K562 (cell line): ENCODE measurements around the gene U2AF1L4. TPM values are rescaled to one million over a fixed set of nuclear protein-coding genes. Genes with fewer than 3 reads are reported as not detected.

Experiments
- ATAC-seq: fragments of 200-7000 bp; cut with Tn5 transposase; 3 replicates; pipeline ENCODE4 v1.9.1; 2020; ENCODE audit warnings: moderate library complexity
- BruUV-seq: library from RNA; stranded (reverse); fragments of 400-500 nt; replicated peaks from 2 replicates; lab custom pipeline; 2021; lab: Mats Ljungman, UMichigan
- CTCF ChIA-PET: fragments of 300-600 bp; formaldehyde crosslinking; extraction: SDS; loops from one replicate; lab custom pipeline; 2021; ENCODE audit warnings: low intra/inter-chr PET ratio; lab: Yijun Ruan, JAX
- POLR2A ChIA-PET: fragments of 300-600, 350-650 bp; sonication (Branson Sonifier 250); formaldehyde crosslinking; extraction: SDS; loops from one replicate; lab custom pipeline; 2021; ENCODE audit warnings: antibody characterized with exemption, inconsistent platforms; lab: Yijun Ruan, JAX
- DNase-seq, 4 experiments: peaks; one replicate each; pipeline versions ENCODE4 v3.0.0 to v3.0.0-alpha.2; 2011 to 2018; ENCODE audit warnings: low spot score in 3 of 4, mixed read lengths in 3 of 4; ENCODE audit errors: extremely low read depth in 1 of 4
- FAIRE-seq: peaks from 2 replicates; lab custom pipeline; 2011; peaks lifted over from hg19 to GRCh38; lab: Jason Lieb, UNC
- H2AFZ ChIP-seq: 2 replicates; pipeline ENCODE4 v1.6.0; 2011; ENCODE audit warnings: low read depth, low read length, control low read depth, inconsistent platforms
- H3K27ac ChIP-seq: fragments of 200-600 bp; 3 replicates; pipeline ENCODE4 v1.8.0; 2011; ENCODE audit warnings: low read depth, mild to moderate bottlenecking, control low read depth, inconsistent platforms, low read length, moderate library complexity, mixed read lengths; ENCODE audit errors: extremely low read depth
- H3K27me3 ChIP-seq, 2 experiments: fragments of 300-600 bp in 1 of 2; 2 replicates in 1 of 2; 3 replicates in 1 of 2; pipeline versions ENCODE4 v1.6.0 to v1.8.0; 2011; ENCODE audit warnings: inconsistent platforms in 2 of 2, low read length in 2 of 2, mild to moderate bottlenecking in 1 of 2, mixed read lengths in 1 of 2, moderate library complexity in 1 of 2; ENCODE audit not compliant: control insufficient read depth in 2 of 2, insufficient read depth in 2 of 2
- H3K36me3 ChIP-seq: fragments of 300-600 bp; 3 replicates; pipeline ENCODE4 v1.8.0; 2011; ENCODE audit warnings: mild to moderate bottlenecking, low read length, inconsistent platforms; ENCODE audit not compliant: control insufficient read depth, insufficient read depth
- H3K4me1 ChIP-seq, 2 experiments: fragments of 200-600 bp in 1 of 2; replicated peaks in 1 of 2; 2 replicates in 1 of 2; 3 replicates in 1 of 2; pipeline versions ENCODE4 v1.5.1 to v1.8.0; 2011; ENCODE audit warnings: inconsistent platforms in 2 of 2, low read length in 2 of 2, mild to moderate bottlenecking in 1 of 2, mixed read lengths in 1 of 2, moderate library complexity in 1 of 2; ENCODE audit not compliant: control insufficient read depth in 2 of 2, insufficient read depth in 2 of 2
- H3K4me2 ChIP-seq: 2 replicates; pipeline ENCODE4 v1.6.1; 2011; ENCODE audit warnings: low read length, control low read depth, inconsistent platforms, mixed read lengths; ENCODE audit not compliant: insufficient read depth
- H3K4me3 ChIP-seq: fragments of 200-600 bp; sonication (generic), shearing (Covaris generic); 2 replicates; pipeline ENCODE4 v1.5.1; 2016; ENCODE audit warnings: control low read depth, inconsistent platforms
- H3K79me2 ChIP-seq: fragments of 200-600 bp; 3 replicates; pipeline ENCODE4 v1.8.0; 2011; ENCODE audit warnings: low read length, inconsistent platforms; ENCODE audit not compliant: control insufficient read depth, insufficient read depth
- H3K9ac ChIP-seq, 2 experiments: 2 replicates each; pipeline versions ENCODE4 v1.6.0 to v1.6.1; 2011; ENCODE audit warnings: low read depth in 2 of 2, low read length in 2 of 2, control low read depth in 1 of 2, inconsistent platforms in 1 of 2, mild to moderate bottlenecking in 1 of 2, mixed read lengths in 1 of 2; ENCODE audit not compliant: insufficient read depth in 1 of 2
- H3K9me1 ChIP-seq: one replicate; pipeline ENCODE4 v1.6.0; 2011; ENCODE audit warnings: inconsistent platforms, mild to moderate bottlenecking, low read length, moderate library complexity; ENCODE audit not compliant: control insufficient read depth, insufficient read depth
- H3K9me3 ChIP-seq: replicated peaks from 2 replicates; pipeline ENCODE4 v1.5.1; 2011; ENCODE audit warnings: low read depth, low read length, inconsistent platforms; ENCODE audit not compliant: control insufficient read depth, insufficient read depth
- H4K20me1 ChIP-seq: replicated peaks from 2 replicates; pipeline ENCODE4 v1.6.1; 2011; ENCODE audit warnings: low read length, inconsistent platforms, mixed read lengths; ENCODE audit not compliant: control insufficient read depth, insufficient read depth
- ETS2 ChIP-seq: IDR thresholded peaks from 2 replicates; pipeline ENCODE4 v1.6.1; 2016; ENCODE audit warnings: borderline replicate concordance, missing genetic modification characterization, mild to moderate bottlenecking, moderate library complexity, missing compliant biosample characterization; ENCODE audit not compliant: poor library complexity, severe bottlenecking
- JUND ChIP-seq, 2 experiments: IDR thresholded peaks; 2 replicates in 1 of 2; 3 replicates in 1 of 2; pipeline ENCODE4 v1.6.1; 2011; ENCODE audit warnings: borderline replicate concordance in 2 of 2, low read depth in 2 of 2, low read length in 2 of 2, improper control_type of control experiment in 1 of 2, missing biosample characterization in 1 of 2, missing genetic modification characterization in 1 of 2, missing genetic modification reagents in 1 of 2
- KLF10 ChIP-seq: fragments of 250-450 bp; sonication (Bioruptor Pico); IDR thresholded peaks from 2 replicates; pipeline ENCODE4 v1.6.1; 2021; ENCODE audit warnings: matching md5 sums
- KLF13 ChIP-seq: fragments of 450-650 bp; IDR thresholded peaks from 2 replicates; pipeline ENCODE4 v1.6.1; 2016; ENCODE audit warnings: missing genetic modification characterization, low read depth, mild to moderate bottlenecking, missing compliant biosample characterization, moderate library complexity, borderline replicate concordance
- PPARD ChIP-seq: fragments of 250-450 bp; sonication (Bioruptor Pico); IDR thresholded peaks from 2 replicates; pipeline ENCODE4 v1.8.0; 2022; ENCODE audit warnings: inconsistent platforms, mild to moderate bottlenecking, moderate library complexity
- SPI1 ChIP-seq: IDR thresholded peaks from 2 replicates; pipeline ENCODE4 v1.6.1; 2011; ENCODE audit warnings: low read depth, low read length, control low read depth, borderline replicate concordance
- TRIM28 ChIP-seq: fragments of 450-650 bp; IDR thresholded peaks from 2 replicates; pipeline ENCODE4 v1.6.1; 2017
- WGBS: fragments of 100-300 bp; shearing (Covaris generic); methylation state at CpG from one replicate; pipeline ENCODE4 v1.1.6; 2016; ENCODE audit warnings: low coverage, mixed read lengths; ENCODE audit not compliant: insufficient coverage; ENCODE audit errors: missing lambda C conversion rate; 5-methylcytosine and 5-hydroxymethylcytosine counted together
- in situ Hi-C: fragments of 300-500 bp; cut with MboI; formaldehyde crosslinking; loops from 4 replicates; pipeline ENCODE4 v1.15.0; 2018; ENCODE audit warnings: inconsistent platforms, mixed read lengths
- intact Hi-C: fragments of 100-400 bp; cut with micrococcal nuclease; formaldehyde crosslinking; loops from 2 replicates; pipeline ENCODE4 v1.14.2; 2022
- polyA plus RNA-seq, 8 experiments: library from polyadenylated mRNA; depleted of rRNA in 4 of 8; stranded (reverse) in 5 of 8; unstranded in 3 of 8; fragments of >200 nt; fragmentation: Nextera tagmentation in 2 of 8; fragmentation: Illumina TruSeq in 1 of 8; extraction: Ambion mirVana in 2 of 8; extraction: Trizol in 1 of 8; gene quantifications; 2 replicates each; pipeline versions ENCODE4 v1.2.1 to v1.2.3, GENCODE V29; 2011 to 2014; ENCODE audit warnings: inconsistent platforms in 1 of 8, missing spikeins in 1 of 8
- total RNA-seq, 7 experiments: library from RNA; depleted of rRNA in 6 of 7; stranded (reverse); fragments of >200 nt in 6 of 7; fragmentation: Illumina TruSeq in 2 of 7; extraction: Trizol in 2 of 7; gene quantifications; 2 replicates each; pipeline versions ENCODE4 v1.2.1 to v1.2.3, GENCODE V29; 2011 to 2021; ENCODE audit warnings: low replicate concordance in 1 of 7
- TF ChIP-seq, protein P1 (sequence below): sonication (generic); formaldehyde crosslinking; IDR thresholded peaks from 2 replicates; pipeline ENCODE4 v1.8.0; 2023; ENCODE audit warnings: missing genetic modification reagents, mild to moderate bottlenecking, borderline replicate concordance
- TF ChIP-seq, protein P2 (sequence below): fragments of 200-800 bp; sonication (Bioruptor generic); IDR thresholded peaks from 2 replicates; pipeline ENCODE4 v1.6.1; 2016; ENCODE audit warnings: missing genetic modification characterization, missing compliant biosample characterization

U2AF1L4 gene
- total and polyA plus RNA-seq, 9 of the 15 experiments (the other 6 are each of a cell fraction or from before 2014, with no cell fraction given): 8.4 to 19.5 (median 12.6) TPM

DNA sequence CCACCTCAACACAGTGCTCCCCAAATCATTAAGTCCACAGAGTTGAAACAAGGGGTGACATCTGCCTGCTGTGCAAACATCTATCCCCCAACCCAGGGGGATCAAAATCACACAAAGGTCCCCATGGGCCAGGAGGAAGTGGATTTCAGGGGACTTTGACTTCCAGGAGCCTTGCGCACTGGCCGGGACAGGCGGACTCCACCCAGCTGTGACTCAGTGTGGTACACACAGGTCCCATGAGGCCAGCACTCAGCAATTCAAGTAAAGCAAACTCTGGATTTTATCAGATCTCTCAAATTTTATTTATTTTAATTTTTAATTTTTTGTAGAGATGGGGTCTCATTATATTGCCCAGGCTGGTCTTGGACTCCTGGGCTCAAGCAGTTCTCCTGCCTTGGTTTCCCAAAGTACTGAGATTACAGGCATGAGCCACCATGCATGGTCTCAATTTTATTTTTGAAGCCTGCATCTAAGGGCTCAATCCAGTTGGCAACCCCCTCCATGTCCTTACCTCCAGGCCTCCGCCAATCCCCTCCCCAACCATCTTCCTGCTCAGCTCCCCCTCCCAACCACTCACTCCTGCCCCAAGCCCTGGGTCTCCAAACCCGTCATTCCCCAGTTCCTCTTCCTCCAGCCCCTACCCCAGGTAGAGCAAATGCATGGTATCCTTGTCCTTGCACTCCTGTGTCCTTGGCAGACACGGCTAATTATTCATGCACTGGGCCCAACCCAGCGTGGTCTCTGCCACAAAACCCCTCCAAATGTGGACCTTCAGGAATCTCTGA, 48.4 kb upstream of the U2AF1L4 start:
- Histone ChIP-seq H3K4me3 (no peak overlapping the region), H3K9me1 (no peaks in the 10 kb centered on the region), H3K4me1 (peaks cover 0 to 56% of the 10 kb centered on the region in 2 experiments; a peak in 3 of 5 replicates), H3K4me2 (no peak overlapping the region; the same call in 1 of the 2 replicates), H3K27ac (no peak overlapping the region), H4K20me1 (no peaks in the 10 kb centered on the region), H2AFZ (no peak overlapping the region), H3K9ac (peak overlapping the region in 1 of 2 experiments; percentile 48; a peak in 1 of 4 replicates), H3K79me2 (no peaks in the 10 kb centered on the region), H3K27me3 (no peaks in the 10 kb centered on the region; a peak in 1 of 5 replicates), H3K9me3 (no peaks in the 10 kb centered on the region), H3K36me3 (no peaks in the 10 kb centered on the region)
- POLR2A ChIA-PET: interaction anchor here (0.6 kb wide), 1 partner anchor 82 kb away, joined by 4 read pairs; no protein-coding TSS in a partner anchor
- ATAC-seq (peak; percentile 48; the same call in 1 of the 3 replicates), DNase-seq (peak in 2 of 4 experiments; percentile 19 to 37), FAIRE-seq (no peak)
- CTCF ChIA-PET: no interaction called here
- WGBS: 19% methylated on average over 7 of the region's 7 CpGs
- BruUV-seq: no TSS peak
- intact Hi-C loops: no loop called here
- in situ Hi-C loops: no loop called here
- TF ChIP-seq ETS2 (tag) (no peak), JUND (IDR thresholded peaks at IDR 0.05; ENCODE audit: borderline replicate concordance, low read depth, low read length) (0 out of 2 replicates have a peak, but pooled peaks have one; percentile 27), JUND (tag; IDR thresholded peaks at IDR 0.05; ENCODE audit: borderline replicate concordance, low read depth, low read length) (no peak), PPARD (CRISPR knock-in tag) (no peak), SPI1 (peak; percentile 48; the same call in 1 of the 2 replicates), TRIM28 (no peak), KLF10 (no peak), KLF13 (no peak)
- TF ChIP-seq, protein P1, sequence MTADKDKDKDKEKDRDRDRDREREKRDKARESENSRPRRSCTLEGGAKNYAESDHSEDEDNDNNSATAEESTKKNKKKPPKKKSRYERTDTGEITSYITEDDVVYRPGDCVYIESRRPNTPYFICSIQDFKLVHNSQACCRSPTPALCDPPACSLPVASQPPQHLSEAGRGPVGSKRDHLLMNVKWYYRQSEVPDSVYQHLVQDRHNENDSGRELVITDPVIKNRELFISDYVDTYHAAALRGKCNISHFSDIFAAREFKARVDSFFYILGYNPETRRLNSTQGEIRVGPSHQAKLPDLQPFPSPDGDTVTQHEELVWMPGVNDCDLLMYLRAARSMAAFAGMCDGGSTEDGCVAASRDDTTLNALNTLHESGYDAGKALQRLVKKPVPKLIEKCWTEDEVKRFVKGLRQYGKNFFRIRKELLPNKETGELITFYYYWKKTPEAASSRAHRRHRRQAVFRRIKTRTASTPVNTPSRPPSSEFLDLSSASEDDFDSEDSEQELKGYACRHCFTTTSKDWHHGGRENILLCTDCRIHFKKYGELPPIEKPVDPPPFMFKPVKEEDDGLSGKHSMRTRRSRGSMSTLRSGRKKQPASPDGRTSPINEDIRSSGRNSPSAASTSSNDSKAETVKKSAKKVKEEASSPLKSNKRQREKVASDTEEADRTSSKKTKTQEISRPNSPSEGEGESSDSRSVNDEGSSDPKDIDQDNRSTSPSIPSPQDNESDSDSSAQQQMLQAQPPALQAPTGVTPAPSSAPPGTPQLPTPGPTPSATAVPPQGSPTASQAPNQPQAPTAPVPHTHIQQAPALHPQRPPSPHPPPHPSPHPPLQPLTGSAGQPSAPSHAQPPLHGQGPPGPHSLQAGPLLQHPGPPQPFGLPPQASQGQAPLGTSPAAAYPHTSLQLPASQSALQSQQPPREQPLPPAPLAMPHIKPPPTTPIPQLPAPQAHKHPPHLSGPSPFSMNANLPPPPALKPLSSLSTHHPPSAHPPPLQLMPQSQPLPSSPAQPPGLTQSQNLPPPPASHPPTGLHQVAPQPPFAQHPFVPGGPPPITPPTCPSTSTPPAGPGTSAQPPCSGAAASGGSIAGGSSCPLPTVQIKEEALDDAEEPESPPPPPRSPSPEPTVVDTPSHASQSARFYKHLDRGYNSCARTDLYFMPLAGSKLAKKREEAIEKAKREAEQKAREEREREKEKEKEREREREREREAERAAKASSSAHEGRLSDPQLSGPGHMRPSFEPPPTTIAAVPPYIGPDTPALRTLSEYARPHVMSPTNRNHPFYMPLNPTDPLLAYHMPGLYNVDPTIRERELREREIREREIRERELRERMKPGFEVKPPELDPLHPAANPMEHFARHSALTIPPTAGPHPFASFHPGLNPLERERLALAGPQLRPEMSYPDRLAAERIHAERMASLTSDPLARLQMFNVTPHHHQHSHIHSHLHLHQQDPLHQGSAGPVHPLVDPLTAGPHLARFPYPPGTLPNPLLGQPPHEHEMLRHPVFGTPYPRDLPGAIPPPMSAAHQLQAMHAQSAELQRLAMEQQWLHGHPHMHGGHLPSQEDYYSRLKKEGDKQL (CRISPR knock-in tag): no peak
- TF ChIP-seq, protein P2, sequence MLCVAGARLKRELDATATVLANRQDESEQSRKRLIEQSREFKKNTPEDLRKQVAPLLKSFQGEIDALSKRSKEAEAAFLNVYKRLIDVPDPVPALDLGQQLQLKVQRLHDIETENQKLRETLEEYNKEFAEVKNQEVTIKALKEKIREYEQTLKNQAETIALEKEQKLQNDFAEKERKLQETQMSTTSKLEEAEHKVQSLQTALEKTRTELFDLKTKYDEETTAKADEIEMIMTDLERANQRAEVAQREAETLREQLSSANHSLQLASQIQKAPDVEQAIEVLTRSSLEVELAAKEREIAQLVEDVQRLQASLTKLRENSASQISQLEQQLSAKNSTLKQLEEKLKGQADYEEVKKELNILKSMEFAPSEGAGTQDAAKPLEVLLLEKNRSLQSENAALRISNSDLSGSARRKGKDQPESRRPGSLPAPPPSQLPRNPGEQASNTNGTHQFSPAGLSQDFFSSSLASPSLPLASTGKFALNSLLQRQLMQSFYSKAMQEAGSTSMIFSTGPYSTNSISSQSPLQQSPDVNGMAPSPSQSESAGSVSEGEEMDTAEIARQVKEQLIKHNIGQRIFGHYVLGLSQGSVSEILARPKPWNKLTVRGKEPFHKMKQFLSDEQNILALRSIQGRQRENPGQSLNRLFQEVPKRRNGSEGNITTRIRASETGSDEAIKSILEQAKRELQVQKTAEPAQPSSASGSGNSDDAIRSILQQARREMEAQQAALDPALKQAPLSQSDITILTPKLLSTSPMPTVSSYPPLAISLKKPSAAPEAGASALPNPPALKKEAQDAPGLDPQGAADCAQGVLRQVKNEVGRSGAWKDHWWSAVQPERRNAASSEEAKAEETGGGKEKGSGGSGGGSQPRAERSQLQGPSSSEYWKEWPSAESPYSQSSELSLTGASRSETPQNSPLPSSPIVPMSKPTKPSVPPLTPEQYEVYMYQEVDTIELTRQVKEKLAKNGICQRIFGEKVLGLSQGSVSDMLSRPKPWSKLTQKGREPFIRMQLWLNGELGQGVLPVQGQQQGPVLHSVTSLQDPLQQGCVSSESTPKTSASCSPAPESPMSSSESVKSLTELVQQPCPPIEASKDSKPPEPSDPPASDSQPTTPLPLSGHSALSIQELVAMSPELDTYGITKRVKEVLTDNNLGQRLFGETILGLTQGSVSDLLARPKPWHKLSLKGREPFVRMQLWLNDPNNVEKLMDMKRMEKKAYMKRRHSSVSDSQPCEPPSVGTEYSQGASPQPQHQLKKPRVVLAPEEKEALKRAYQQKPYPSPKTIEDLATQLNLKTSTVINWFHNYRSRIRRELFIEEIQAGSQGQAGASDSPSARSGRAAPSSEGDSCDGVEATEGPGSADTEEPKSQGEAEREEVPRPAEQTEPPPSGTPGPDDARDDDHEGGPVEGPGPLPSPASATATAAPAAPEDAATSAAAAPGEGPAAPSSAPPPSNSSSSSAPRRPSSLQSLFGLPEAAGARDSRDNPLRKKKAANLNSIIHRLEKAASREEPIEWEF: no peak
